HepG2 (cell line): Measurements from ENCODE around the gene MTHFD2.

Experiments used
- BRCA1 ChIP-seq: sonication (generic); formaldehyde crosslinking; IDR thresholded peaks from 2 replicates; pipeline ENCODE4 v1.4.0; 2020; ENCODE audit warnings: missing genetic modification reagents
- BRD4 ChIP-seq: sonication (generic); formaldehyde crosslinking; IDR thresholded peaks from 2 replicates; pipeline ENCODE4 v1.4.0; 2020; ENCODE audit warnings: missing genetic modification reagents
- CTCF ChIP-seq: sonication (generic); formaldehyde crosslinking; IDR thresholded peaks from 2 replicates; pipeline ENCODE4 v1.5.0; 2020; ENCODE audit warnings: mild to moderate bottlenecking, missing genetic modification reagents, moderate library complexity
- GFI1 ChIP-seq: sonication (generic); formaldehyde crosslinking; IDR thresholded peaks from 2 replicates; pipeline ENCODE4 v1.5.0; 2020; ENCODE audit warnings: missing genetic modification reagents, mild to moderate bottlenecking, borderline replicate concordance
- JUND ChIP-seq: sonication (generic); formaldehyde crosslinking; IDR thresholded peaks from 2 replicates; pipeline ENCODE4 v1.8.0; 2022; ENCODE audit warnings: mild to moderate bottlenecking, missing genetic modification reagents
- PATZ1 ChIP-seq: sonication (generic); formaldehyde crosslinking; IDR thresholded peaks from 2 replicates; pipeline ENCODE4 v1.4.0; 2020; ENCODE audit warnings: missing genetic modification reagents
- PPARG ChIP-seq: conservative IDR thresholded peaks from 2 replicates; pipeline ENCODE4 v1.6.1; 2016; ENCODE audit warnings: missing biosample characterization, missing genetic modification reagents
- SP2 ChIP-seq: sonication (generic); formaldehyde crosslinking; IDR thresholded peaks from 2 replicates; pipeline ENCODE4 v1.5.1; 2020; ENCODE audit warnings: mild to moderate bottlenecking, missing genetic modification reagents
- USF2 ChIP-seq, 2 experiments: sonication (generic) in 1 of 2; formaldehyde crosslinking in 1 of 2; IDR thresholded peaks; 2 replicates each; pipeline versions ENCODE4 v1.5.1 to v1.6.1; 2011 to 2020; ENCODE audit warnings: borderline replicate concordance in 1 of 2, low read depth in 1 of 2, low read length in 1 of 2, mild to moderate bottlenecking in 1 of 2, missing genetic modification reagents in 1 of 2, moderate library complexity in 1 of 2
- ZBTB7A ChIP-seq: sonication (generic); formaldehyde crosslinking; IDR thresholded peaks from 2 replicates; pipeline ENCODE4 v1.8.0; 2022; ENCODE audit warnings: mild to moderate bottlenecking, missing genetic modification reagents
- ZNF609 ChIP-seq: sonication (generic); formaldehyde crosslinking; IDR thresholded peaks from 2 replicates; pipeline ENCODE4 v1.4.0; 2020; ENCODE audit warnings: mild to moderate bottlenecking, missing genetic modification reagents, borderline replicate concordance
- ZSCAN5A ChIP-seq: sonication (generic); formaldehyde crosslinking; IDR thresholded peaks from 2 replicates; pipeline ENCODE4 v1.8.0; 2022; ENCODE audit warnings: mild to moderate bottlenecking, missing genetic modification reagents, borderline replicate concordance

GRCh38 chr2:74216642-74217041, 18.2 kb downstream of the MTHFD2 start:
- TF ChIP-seq CTCF (CRISPR knock-in tag) (no peak), GFI1 (CRISPR knock-in tag) (no peak), ZSCAN5A (CRISPR knock-in tag) (no peak), PPARG (CRISPR knock-in tag) (no peak), BRCA1 (CRISPR knock-in tag) (no peak), USF2 (IDR thresholded peaks at IDR 0.05; ENCODE audit: low read depth, low read length) (no peak), USF2 (CRISPR knock-in tag; IDR thresholded peaks at IDR 0.05; ENCODE audit: borderline replicate concordance) (no peak), ZNF609 (CRISPR knock-in tag) (no peak), PATZ1 (no peak), BRD4 (CRISPR knock-in tag) (no peak), JUND (no peak), ZBTB7A (CRISPR knock-in tag) (no peak), SP2 (CRISPR knock-in tag) (no peak)
